ENCODE measurements around the gene SPARC. TPM values are rescaled to one million over a fixed set of nuclear protein-coding genes. Genes with fewer than 3 reads are reported as not detected.
"Not testable (repeated sequence)": the region's sequence is repeated elsewhere in the genome, so short reads cannot be mapped to it uniquely, and the experiment has no call there.

The SPARC gene
- total RNA-seq, 2 donors from 2014 or later = 76.0 to 168 TPM

GRCh38 chr5:151699071-151699901 is 12.6 kb upstream of the SPARC start:
- Histone ChIP-seq H3K36me3 (replicated peaks in 1 of 2; ENCODE audit: insufficient read depth in 1 of 2, low read depth in 2 of 2) (no peaks in the 10 kb centered on the region), H3K4me1 (no peaks in the 10 kb centered on the region), H3K9me3 (no peaks in the 10 kb centered on the region), H3K4me3 (no peak overlapping the region), H3K27me3 (no peaks in the 10 kb centered on the region), H3K27ac (peak overlapping the region in 2 of 4 donors; percentile 5 to 36)
- peak; percentile 19 to 57 (median 32) for DNase-seq
- peak; percentile 71 for ATAC-seq
- TF ChIP-seq POLR2A (IDR thresholded peaks at IDR 0.05) = no peak
- TF ChIP-seq, protein P1, sequence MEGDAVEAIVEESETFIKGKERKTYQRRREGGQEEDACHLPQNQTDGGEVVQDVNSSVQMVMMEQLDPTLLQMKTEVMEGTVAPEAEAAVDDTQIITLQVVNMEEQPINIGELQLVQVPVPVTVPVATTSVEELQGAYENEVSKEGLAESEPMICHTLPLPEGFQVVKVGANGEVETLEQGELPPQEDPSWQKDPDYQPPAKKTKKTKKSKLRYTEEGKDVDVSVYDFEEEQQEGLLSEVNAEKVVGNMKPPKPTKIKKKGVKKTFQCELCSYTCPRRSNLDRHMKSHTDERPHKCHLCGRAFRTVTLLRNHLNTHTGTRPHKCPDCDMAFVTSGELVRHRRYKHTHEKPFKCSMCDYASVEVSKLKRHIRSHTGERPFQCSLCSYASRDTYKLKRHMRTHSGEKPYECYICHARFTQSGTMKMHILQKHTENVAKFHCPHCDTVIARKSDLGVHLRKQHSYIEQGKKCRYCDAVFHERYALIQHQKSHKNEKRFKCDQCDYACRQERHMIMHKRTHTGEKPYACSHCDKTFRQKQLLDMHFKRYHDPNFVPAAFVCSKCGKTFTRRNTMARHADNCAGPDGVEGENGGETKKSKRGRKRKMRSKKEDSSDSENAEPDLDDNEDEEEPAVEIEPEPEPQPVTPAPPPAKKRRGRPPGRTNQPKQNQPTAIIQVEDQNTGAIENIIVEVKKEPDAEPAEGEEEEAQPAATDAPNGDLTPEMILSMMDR (IDR thresholded peaks at IDR 0.05) = no peak
- intact Hi-C loops (cut with DNase I) = no loop called here
- 68 to 75% methylated on average over 13 of the region's 13 CpGs for WGBS, 2 donors

DNA sequence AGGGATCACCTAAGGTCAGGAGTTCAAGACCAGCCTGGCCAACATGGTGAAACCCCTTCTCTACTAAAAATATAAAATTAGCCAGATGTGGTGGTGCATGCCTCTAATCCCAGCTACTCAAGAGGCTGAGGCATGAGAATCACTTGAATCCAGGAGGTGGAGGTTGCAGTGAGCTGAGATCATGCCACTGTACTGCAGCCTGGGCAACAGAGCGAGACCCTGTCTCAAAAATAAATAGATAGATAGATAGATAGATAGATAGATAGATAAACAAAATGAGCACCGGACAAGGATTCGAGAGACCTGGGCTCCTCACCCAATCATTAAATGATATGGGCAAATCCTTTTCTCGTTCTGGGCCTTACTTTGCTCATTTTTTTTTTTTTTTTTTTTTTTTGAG is 11.4 kb upstream of the SPARC start:
- H3K27me3 ChIP-seq; H3K36me3 ChIP-seq (replicated peaks in 1 of 2; ENCODE audit: insufficient read depth in 1 of 2, low read depth in 2 of 2); ATAC-seq; DNase-seq; H3K27ac ChIP-seq; H3K9me3 ChIP-seq; intact Hi-C loops (cut with DNase I); H3K4me3 ChIP-seq; H3K4me1 ChIP-seq: not testable (repeated sequence)
- 89 to 90% methylated on average over 4 of the region's 4 CpGs for WGBS, 2 donors

- peak overlapping the region in 1 of 4 donors; percentile 25 for H3K27ac ChIP-seq
- DNase-seq = no peak
- no peaks in the 10 kb centered on the region for H3K27me3 ChIP-seq
- no peaks in the 10 kb centered on the region for H3K4me1 ChIP-seq
- intact Hi-C loops (cut with DNase I) = no loop called here
- no peak for TF ChIP-seq POLR2A (IDR thresholded peaks at IDR 0.05)
- TF ChIP-seq, protein P1 (IDR thresholded peaks at IDR 0.05) = no peak
- ATAC-seq = no peak
- H3K4me3 ChIP-seq = no peak overlapping the region
- no peaks in the 10 kb centered on the region for H3K36me3 ChIP-seq (replicated peaks in 1 of 2; ENCODE audit: insufficient read depth in 1 of 2, low read depth in 2 of 2)
- H3K9me3 ChIP-seq = no peaks in the 10 kb centered on the region
- 74 to 80% methylated on average over 8 of the region's 8 CpGs for WGBS, 2 donors
These were observed 10.7 kb upstream of the SPARC start for GRCh38 chr5:151697452-151697851.

DNA sequence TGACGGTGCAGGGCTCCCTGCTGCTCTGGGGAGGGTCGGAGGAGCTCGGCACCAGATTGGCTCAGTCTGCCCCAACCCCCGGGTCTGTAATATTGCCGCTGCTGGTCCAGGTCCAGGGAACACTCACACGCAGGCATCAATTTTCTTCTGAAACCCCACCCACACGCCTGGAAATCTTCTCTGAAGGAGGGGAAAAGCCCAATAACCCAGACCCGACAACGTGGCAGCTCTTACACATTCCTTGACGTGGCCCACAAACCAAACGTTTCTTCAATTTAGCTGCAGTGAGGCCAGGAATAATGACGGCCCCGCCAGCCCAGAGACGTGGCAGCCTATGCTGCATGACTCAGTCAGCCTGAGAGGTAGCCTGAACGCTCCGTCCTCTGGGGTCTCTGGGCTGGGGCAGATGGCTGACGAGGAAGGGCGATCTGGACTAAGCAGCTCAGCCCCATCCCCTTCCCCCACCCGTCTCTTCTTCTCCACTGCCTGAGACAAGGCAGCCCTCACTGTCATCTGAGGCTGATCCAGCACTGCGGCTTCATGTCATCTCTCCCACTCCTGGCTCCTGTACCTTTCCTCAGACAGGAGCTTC is 9.9 kb upstream of the SPARC start:
- ATAC-seq (peak; percentile 66), DNase-seq (peak; percentile 23 to 60 (median 32))
- WGBS, 2 donors = 30 to 32% methylated on average over 6 to 20 of the region's 20 CpGs
- Histone ChIP-seq H3K36me3 (replicated peaks in 1 of 2; ENCODE audit: insufficient read depth in 1 of 2, low read depth in 2 of 2) (no peaks in the 10 kb centered on the region), H3K4me1 (no peaks in the 10 kb centered on the region), H3K9me3 (no peaks in the 10 kb centered on the region), H3K27ac (peak overlapping the region in 1 of 4 donors; percentile 18), H3K27me3 (no peaks in the 10 kb centered on the region), H3K4me3 (no peak overlapping the region)
- no peak for TF ChIP-seq POLR2A (IDR thresholded peaks at IDR 0.05)
- TF ChIP-seq, protein P1 (IDR thresholded peaks at IDR 0.05) = no peak
- intact Hi-C loops (cut with DNase I) = no loop called here

GRCh38 chr5:151695464-151695863 is 8.7 kb upstream of the SPARC start:
- H3K4me1 ChIP-seq = no peaks in the 10 kb centered on the region
- TF ChIP-seq, protein P1 (IDR thresholded peaks at IDR 0.05) = no peak
- TF ChIP-seq POLR2A (IDR thresholded peaks at IDR 0.05) = no peak
- no peak overlapping the region for H3K27ac ChIP-seq
- H3K36me3 ChIP-seq (replicated peaks in 1 of 2; ENCODE audit: insufficient read depth in 1 of 2, low read depth in 2 of 2) = no peaks in the 10 kb centered on the region
- DNase-seq (no peak), ATAC-seq (no peak)
- no peak overlapping the region for H3K4me3 ChIP-seq
- intact Hi-C loops (cut with DNase I) = no loop called here
- WGBS, 2 donors = 83 to 95% methylated on average over 1 of the region's 1 CpG
- no peaks in the 10 kb centered on the region for H3K9me3 ChIP-seq
- no peaks in the 10 kb centered on the region for H3K27me3 ChIP-seq

Data from body of pancreas (tissue), 4 donors.